Dermis microvascular lymphatic vessel endothelial cell (primary cell): ENCODE results near the gene VSIG2. TPM values are rescaled to one million over a fixed set of nuclear protein-coding genes. Genes with fewer than 3 reads are reported as not detected.

Source experiments
- DNase-seq, 2 donors: peaks; one replicate each; pipeline versions ENCODE4 v3.0.0 to v3.0.0-alpha.2; 2010; ENCODE audit warnings: low read depth in 2 of 2
- total RNA-seq: library from RNA; depleted of rRNA; stranded (reverse); fragments of >200 nt; gene quantifications from 2 replicates; pipeline ENCODE4 v1.2.1, GENCODE V29; 2014

VSIG2 gene
- total RNA-seq, 1 donor from 2014 or later, result 0.13 TPM

GRCh38 chr11:124724979-124725718 is 26.9 kb downstream of the VSIG2 start:
- DNase-seq, result peak in 1 of 2 donors; percentile 20

GRCh38 chr11:124722176-124722575 is 29.9 kb downstream of the VSIG2 start:
- DNase-seq, result no peak

GRCh38 chr11:124719534-124719933 is 32.5 kb downstream of the VSIG2 start:
- DNase-seq, result no peak

- no peak for DNase-seq
Observed at GRCh38 chr11:124718801-124719200, 33.3 kb downstream of the VSIG2 start.

- DNase-seq, result peak in 1 of 2 donors; percentile 35
Observed at GRCh38 chr11:124717786-124718651, 34.0 kb downstream of the VSIG2 start.

GRCh38 chr11:124717421-124717785 is 34.7 kb downstream of the VSIG2 start:
- DNase-seq, result peak in 1 of 2 donors; percentile 60

- no peak for DNase-seq
Observed at GRCh38 chr11:124716591-124716990, 35.5 kb downstream of the VSIG2 start.

GRCh38 chr11:124712392-124712791 is 39.7 kb downstream of the VSIG2 start:
- no peak for DNase-seq

- DNase-seq, result no peak
Observed at GRCh38 chr11:124707829-124708228, 44.2 kb downstream of the VSIG2 start.

GRCh38 chr11:124700028-124700427 is 52.0 kb downstream of the VSIG2 start:
- no peak for DNase-seq

- DNase-seq, result no peak
Observed at GRCh38 chr11:124699547-124699946, 52.5 kb downstream of the VSIG2 start.

Other genes with a start within 250 kb of the VSIG2 start
- gene OR8B12, start 208.6 kb downstream of the VSIG2 start, total RNA-seq, result not detected in 2 replicates
- not detected in 2 replicates for gene OR8A1, start 182.3 kb downstream of the VSIG2 start, total RNA-seq
- gene PANX3, start 140.8 kb downstream of the VSIG2 start, total RNA-seq, result not detected in 2 replicates
- gene TBRG1, start 129.4 kb downstream of the VSIG2 start, total RNA-seq, result 12.6 and 16.7 TPM in 2 replicates
- 6.8 and 14.4 TPM in 2 replicates for gene SIAE, start 78.5 kb downstream of the VSIG2 start, total RNA-seq
- gene SPA17, start 78.4 kb downstream of the VSIG2 start, total RNA-seq, result 3.5 and 4.5 TPM in 2 replicates
- gene NRGN, start 12.3 kb downstream of the VSIG2 start, total RNA-seq, result 0.25 and 0.64 TPM in 2 replicates
- 20.1 and 29.3 TPM in 2 replicates for gene ESAM, start 10.0 kb upstream of the VSIG2 start, total RNA-seq
- 4.4 and 6.2 TPM in 2 replicates for gene MSANTD2, start 48.2 kb upstream of the VSIG2 start, total RNA-seq
- 13.0 and 21.1 TPM in 2 replicates for gene ROBO3, start 113.2 kb upstream of the VSIG2 start, total RNA-seq
- 278 and 426 TPM in 2 replicates for gene ROBO4, start 145.6 kb upstream of the VSIG2 start, total RNA-seq
- gene HEPN1, start 167.0 kb upstream of the VSIG2 start, total RNA-seq, result under 0.01 TPM in 1 of 2 replicates, not detected in the other
- gene HEPACAM, start 183.8 kb upstream of the VSIG2 start, total RNA-seq, result under 0.01 TPM in 2 replicates
- gene CCDC15, start 201.9 kb upstream of the VSIG2 start, total RNA-seq, result 2.3 and 2.6 TPM in 2 replicates